ENCODE results near the gene SPOCD1. TPM values are rescaled to one million over a fixed set of nuclear protein-coding genes. Genes with fewer than 3 reads are reported as not detected.

SPOCD1 gene
- total and polyA plus RNA-seq, 2 of the 4 experiments (the other 2 are of a cell fraction), result 59.7 to 132 TPM

GRCh38 chr1:31805318-31805717, 10.5 kb downstream of the SPOCD1 start:
- Histone ChIP-seq H3K4ac (ENCODE audit: low read depth, low read length) (no peak overlapping the region), H3K14ac (replicated peaks; ENCODE audit: low read depth, low read length) (no peak overlapping the region), H3K56ac (ENCODE audit: extremely low read depth, insufficient read depth, low read length) (no peak overlapping the region), H2AK5ac (ENCODE audit: low read depth, low read length) (no peak overlapping the region), H3K9ac (ENCODE audit: low read depth, low read length) (no peak overlapping the region), H3K27me3 (ENCODE audit: control insufficient read depth, insufficient read depth, low read length) (no peaks in the 10 kb centered on the region), H3K4me2 (ENCODE audit: low read depth, low read length) (no peak overlapping the region), H3K4me3 (ENCODE audit: insufficient read depth, low read depth, low read length) (no peak overlapping the region), H3K9me3 (ENCODE audit: control insufficient read depth, insufficient read depth, low read length) (no peaks in the 10 kb centered on the region), H2BK15ac (ENCODE audit: low read depth, low read length) (no peak overlapping the region), H2AK9ac (replicated peaks; ENCODE audit: low read depth, low read length, poor library complexity) (no peak overlapping the region), H2BK20ac (ENCODE audit: low read depth, low read length) (no peak overlapping the region), H2AFZ (replicated peaks; ENCODE audit: low read length, poor library complexity) (no peak overlapping the region), H4K5ac (ENCODE audit: low read depth, low read length) (no peak overlapping the region), H2BK120ac (ENCODE audit: low read depth, low read length) (no peak overlapping the region), H3K27ac (ENCODE audit: insufficient read depth, low read length) (no peak overlapping the region), H3K79me1 (ENCODE audit: low read depth in 1 of 2, low read length in 2 of 2) (no peaks in the 10 kb centered on the region), H3K23ac (ENCODE audit: low read depth, low read length) (no peak overlapping the region), H4K8ac (ENCODE audit: low read depth in 2 of 2, low read length in 2 of 2) (no peak overlapping the region), H3K4me1 (ENCODE audit: control insufficient read depth, insufficient read depth, low read length) (no peaks in the 10 kb centered on the region), H2BK5ac (ENCODE audit: low read depth, low read length, poor library complexity, severe bottlenecking) (no peak overlapping the region), H4K91ac (ENCODE audit: insufficient read depth, low read depth, low read length) (no peak overlapping the region), H3K9me1 (ENCODE audit: insufficient read depth, low read length) (no peaks in the 10 kb centered on the region), H4K20me1 (ENCODE audit: insufficient read depth, low read length) (no peaks in the 10 kb centered on the region), H3K18ac (ENCODE audit: low read depth, low read length) (no peak overlapping the region), H3K36me3 (ENCODE audit: control insufficient read depth, insufficient read depth, low read length) (no peaks in the 10 kb centered on the region)
- no TSS peak for BruUV-seq (replicated peaks)
- TF ChIP-seq RAD21 (IDR thresholded peaks at IDR 0.05; ENCODE audit: low read length) (no peak), MAFK (IDR thresholded peaks at IDR 0.05; ENCODE audit: low read depth, low read length) (no peak), MXI1 (IDR thresholded peaks at IDR 0.05; ENCODE audit: borderline replicate concordance, low read depth, low read length) (no peak), RCOR1 (IDR thresholded peaks at IDR 0.05; ENCODE audit: insufficient replicate concordance, low read length) (no peak), FOS (IDR thresholded peaks at IDR 0.05; ENCODE audit: low read depth, low read length) (no peak), CHD1 (IDR thresholded peaks at IDR 0.05; ENCODE audit: low read depth, low read length) (no peak), BHLHE40 (IDR thresholded peaks at IDR 0.05; ENCODE audit: low read depth, low read length) (no peak), SMC3 (IDR thresholded peaks at IDR 0.05; ENCODE audit: low read depth, low read length) (no peak), ELK1 (IDR thresholded peaks at IDR 0.05; ENCODE audit: borderline replicate concordance, low read depth, low read length) (no peak), POLR2A (IDR thresholded peaks at IDR 0.05; ENCODE audit: low read depth, low read length) (no peak)
- TF ChIP-seq, protein P1, sequence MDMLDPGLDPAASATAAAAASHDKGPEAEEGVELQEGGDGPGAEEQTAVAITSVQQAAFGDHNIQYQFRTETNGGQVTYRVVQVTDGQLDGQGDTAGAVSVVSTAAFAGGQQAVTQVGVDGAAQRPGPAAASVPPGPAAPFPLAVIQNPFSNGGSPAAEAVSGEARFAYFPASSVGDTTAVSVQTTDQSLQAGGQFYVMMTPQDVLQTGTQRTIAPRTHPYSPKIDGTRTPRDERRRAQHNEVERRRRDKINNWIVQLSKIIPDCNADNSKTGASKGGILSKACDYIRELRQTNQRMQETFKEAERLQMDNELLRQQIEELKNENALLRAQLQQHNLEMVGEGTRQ (IDR thresholded peaks at IDR 0.05; ENCODE audit: low read depth, low read length), result no peak
- no peak for ATAC-seq (ENCODE audit: low read depth)
- dilution Hi-C loops (cut with HindIII; ENCODE audit: low sequenced_read_pairs, unreplicated experiment), result no loop called here
- intact Hi-C loops (cut with micrococcal nuclease), result no loop called here
- DNase-seq, result no peak
- 68% methylated on average over 4 of the region's 6 CpGs; no CpG with 5 or more reads in 1 of the 2 experiments for WGBS, 2 experiments (ENCODE audit: extremely low coverage in 2 of 2, insufficient read length in 1 of 2)
- ChIA-PET CTCF (interaction anchor here (1.4 to 2.3 kb wide), 2 partner anchors 10 to 16 kb away, joined by 5 to 8 read pairs; partner anchors contain the start of gene SPOCD1), POLR2A (ENCODE audit: unreplicated experiment) (interaction anchor here (0.6 kb wide), 1 partner anchor 222 kb away, joined by 4 read pairs; no protein-coding TSS in a partner anchor)
- in situ Hi-C loops (cut with MboI; ENCODE audit: low sequenced_read_pairs), result no loop called here
